Endothelial cell of umbilical vein (primary cell): ENCODE results near the gene ZPBP2. TPM values are rescaled to one million over a fixed set of nuclear protein-coding genes. Genes with fewer than 3 reads are reported as not detected.

ENCODE experiments used
- BruUV-seq: library from RNA; stranded (reverse); fragments of 400-500 nt; replicated peaks from 2 replicates; lab custom pipeline; 2021; lab: Mats Ljungman, UMichigan
- CTCF ChIA-PET: fragments of 300-600, 350-600 bp; sonication (Branson Sonifier 250); formaldehyde crosslinking; loops from one replicate; lab custom pipeline; 2021; ENCODE audit warnings: antibody characterized with exemption, inconsistent platforms; lab: Charles Lee
- POLR2A ChIA-PET: fragments of 300-600, 350-600 bp; sonication (Branson Sonifier 250); formaldehyde crosslinking; loops from one replicate; lab custom pipeline; 2021; ENCODE audit warnings: antibody characterized with exemption, inconsistent platforms; lab: Charles Lee
- DNase-seq: peaks from one replicate; pipeline ENCODE4 v3.0.0-alpha.2; 2011; ENCODE audit warnings: low read depth, low spot score
- FAIRE-seq: peaks from 2 replicates; lab custom pipeline; 2011; peaks lifted over from hg19 to GRCh38; lab: Jason Lieb, UNC
- H2AFZ ChIP-seq: 2 replicates; pipeline ENCODE4 v1.6.0; 2012; ENCODE audit warnings: low read depth, low read length, control low read depth, inconsistent platforms
- H3K27ac ChIP-seq: 2 replicates; pipeline ENCODE4 v1.5.1; 2011; ENCODE audit warnings: low read depth, mild to moderate bottlenecking, control low read depth, low read length, moderate library complexity; ENCODE audit not compliant: insufficient read depth
- H3K27me3 ChIP-seq, 2 experiments: 2 replicates each; pipeline versions ENCODE4 v1.6.0 to v1.6.1; 2011; ENCODE audit warnings: low read length in 2 of 2, mixed read lengths in 1 of 2; ENCODE audit not compliant: control insufficient read depth in 2 of 2, insufficient read depth in 2 of 2
- H3K36me3 ChIP-seq, 2 experiments: 2 replicates in 1 of 2; 3 replicates in 1 of 2; pipeline ENCODE4 v1.5.1; 2011; ENCODE audit warnings: low read length in 2 of 2, mild to moderate bottlenecking in 1 of 2, moderate library complexity in 1 of 2; ENCODE audit not compliant: control insufficient read depth in 2 of 2, insufficient read depth in 2 of 2; ENCODE audit errors: extremely low read depth in 1 of 2
- H3K4me1 ChIP-seq: 3 replicates; pipeline ENCODE4 v1.5.1; 2011; ENCODE audit warnings: mild to moderate bottlenecking, low read length; ENCODE audit not compliant: control insufficient read depth, insufficient read depth; ENCODE audit errors: extremely low read depth
- H3K4me2 ChIP-seq: 2 replicates; pipeline ENCODE4 v1.6.1; 2011; ENCODE audit warnings: low read length, control low read depth, mixed read lengths; ENCODE audit not compliant: insufficient read depth
- H3K4me3 ChIP-seq, 3 experiments: fragments of 200-600 bp in 1 of 3; sonication (generic), shearing (Covaris generic) in 1 of 3; replicated peaks in 1 of 3; 2 replicates each; pipeline ENCODE4 v1.5.1; 2011 to 2016; ENCODE audit warnings: control low read depth in 3 of 3, low read length in 3 of 3, mild to moderate bottlenecking in 2 of 3, inconsistent platforms in 1 of 3, low read depth in 1 of 3, moderate library complexity in 1 of 3; ENCODE audit not compliant: insufficient read depth in 1 of 3
- H3K79me2 ChIP-seq: 2 replicates; pipeline ENCODE4 v1.6.0; 2012; ENCODE audit warnings: low read length, inconsistent platforms; ENCODE audit not compliant: control insufficient read depth, insufficient read depth
- H3K9ac ChIP-seq: replicated peaks from 2 replicates; pipeline ENCODE3; 2011; ENCODE audit warnings: low read length, control low read depth; ENCODE audit not compliant: insufficient read depth; ENCODE audit errors: extremely low read depth
- H3K9me1 ChIP-seq: replicated peaks from 3 replicates; pipeline ENCODE4 v1.6.0; 2011; ENCODE audit warnings: mild to moderate bottlenecking, low read length; ENCODE audit not compliant: control insufficient read depth, insufficient read depth; ENCODE audit errors: extremely low read depth
- H3K9me3 ChIP-seq: replicated peaks from 2 replicates; pipeline ENCODE4 v1.5.1; 2012; ENCODE audit warnings: low read length, inconsistent platforms; ENCODE audit not compliant: control insufficient read depth, insufficient read depth
- H4K20me1 ChIP-seq: replicated peaks from 2 replicates; pipeline ENCODE3; 2011; ENCODE audit warnings: mild to moderate bottlenecking, low read length; ENCODE audit not compliant: control insufficient read depth, insufficient read depth; ENCODE audit errors: extremely low read depth
- EZH2 ChIP-seq: IDR thresholded peaks from 2 replicates; pipeline ENCODE4 v1.6.1; 2012; ENCODE audit warnings: borderline replicate concordance, low read depth, mild to moderate bottlenecking, moderate library complexity, low read length, inconsistent platforms; ENCODE audit not compliant: severe bottlenecking
- FOS ChIP-seq: IDR thresholded peaks from 2 replicates; pipeline ENCODE4 v1.6.1; 2011; ENCODE audit warnings: mild to moderate bottlenecking, low read length, moderate library complexity, borderline replicate concordance; ENCODE audit not compliant: insufficient read depth
- GATA2 ChIP-seq: IDR thresholded peaks from 2 replicates; pipeline ENCODE4 v1.7.0; 2011; ENCODE audit warnings: low read depth, mild to moderate bottlenecking, moderate library complexity, mixed read lengths, low read length; ENCODE audit not compliant: insufficient read length, insufficient read depth
- JUN ChIP-seq: IDR thresholded peaks from 2 replicates; pipeline ENCODE4 v1.6.1; 2011; ENCODE audit warnings: borderline replicate concordance, low read depth; ENCODE audit not compliant: insufficient read length, insufficient read depth
- POLR2A ChIP-seq: IDR thresholded peaks from 2 replicates; pipeline ENCODE4 v1.6.1; 2012; ENCODE audit warnings: low read depth, mild to moderate bottlenecking, control low read depth, low read length
- POLR2AphosphoS5 ChIP-seq: IDR thresholded peaks from 2 replicates; pipeline ENCODE4 v1.6.1; 2012; ENCODE audit warnings: low read depth, mild to moderate bottlenecking, control low read depth, low read length, moderate library complexity; ENCODE audit not compliant: insufficient read depth
- dilution Hi-C: fragments of 300-500 bp; cut with MboI; formaldehyde crosslinking; loops from one replicate; pipeline ENCODE4 v1.15.0; 2019; ENCODE audit warnings: low sequenced_read_pairs; ENCODE audit not compliant: extremely low pct_ligation_motif_present
- intact Hi-C: fragments of 100-400 bp; cut with micrococcal nuclease; formaldehyde crosslinking; loops from one replicate; pipeline ENCODE4 v1.10.0; 2022
- polyA plus RNA-seq, 4 experiments: library from polyadenylated mRNA; depleted of rRNA in 3 of 4; stranded (reverse) in 3 of 4; unstranded in 1 of 4; fragments of >200 nt; gene quantifications; 2 replicates each; pipeline versions ENCODE4 v1.2.1 to v1.2.3, GENCODE V29; 2011 to 2012; ENCODE audit warnings: missing spikeins in 1 of 4
- total RNA-seq: library from RNA; stranded (reverse); gene quantifications from 2 replicates; pipeline ENCODE4 v1.2.3, GENCODE V29; 2021
- TF ChIP-seq, protein P1 (sequence below), 2 donors: IDR thresholded peaks; 1 replicate in 1 of 2; 2 replicates in 1 of 2; pipeline ENCODE4 v1.5.1; 2011; ENCODE audit warnings: low read length in 2 of 2, mild to moderate bottlenecking in 2 of 2, moderate library complexity in 2 of 2, control low read depth in 1 of 2, inconsistent platforms in 1 of 2, low read depth in 1 of 2; ENCODE audit not compliant: insufficient read depth in 1 of 2; ENCODE audit errors: extremely low read depth in 1 of 2
- TF ChIP-seq, protein P2 (sequence below): IDR thresholded peaks from 2 replicates; pipeline ENCODE4 v1.6.1; 2011; ENCODE audit not compliant: insufficient read depth, insufficient read length

Gene ZPBP2
- total and polyA plus RNA-seq, 2 donors (not counting 3 experiments of a cell fraction or from before 2014, with no cell fraction given): not detected

DNA sequence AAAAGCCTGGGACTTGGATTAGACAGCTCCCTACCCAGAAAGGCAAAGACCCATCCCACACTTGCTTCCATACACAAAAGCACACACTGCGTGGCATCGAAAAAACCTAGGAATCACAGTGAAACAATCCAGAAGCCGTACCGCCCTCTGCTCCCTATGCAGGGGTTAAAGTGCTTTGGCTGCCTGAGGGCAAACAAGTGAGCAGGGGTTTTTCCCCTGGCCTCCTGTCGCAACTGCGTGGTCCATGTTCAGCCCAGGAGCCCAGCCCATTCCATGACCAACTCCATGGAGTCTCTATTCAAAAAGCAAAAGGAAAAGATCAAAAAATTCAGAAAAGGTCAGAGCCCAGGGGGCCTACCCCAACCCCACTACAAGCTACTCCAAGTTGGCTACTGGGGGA is 54.0 kb downstream of the ZPBP2 start:
- H3K27me3 ChIP-seq: no peaks in the 10 kb centered on the region
- DNase-seq (no peak), FAIRE-seq (no peak)
- peaks cover 15% of the 10 kb centered on the region for H3K4me1 ChIP-seq
- TF ChIP-seq POLR2A (no peak), EZH2 (no peak), FOS (no peak), GATA2 (no peak), POLR2AphosphoS5 (no peak), JUN (no peak)
- TF ChIP-seq, protein P1, sequence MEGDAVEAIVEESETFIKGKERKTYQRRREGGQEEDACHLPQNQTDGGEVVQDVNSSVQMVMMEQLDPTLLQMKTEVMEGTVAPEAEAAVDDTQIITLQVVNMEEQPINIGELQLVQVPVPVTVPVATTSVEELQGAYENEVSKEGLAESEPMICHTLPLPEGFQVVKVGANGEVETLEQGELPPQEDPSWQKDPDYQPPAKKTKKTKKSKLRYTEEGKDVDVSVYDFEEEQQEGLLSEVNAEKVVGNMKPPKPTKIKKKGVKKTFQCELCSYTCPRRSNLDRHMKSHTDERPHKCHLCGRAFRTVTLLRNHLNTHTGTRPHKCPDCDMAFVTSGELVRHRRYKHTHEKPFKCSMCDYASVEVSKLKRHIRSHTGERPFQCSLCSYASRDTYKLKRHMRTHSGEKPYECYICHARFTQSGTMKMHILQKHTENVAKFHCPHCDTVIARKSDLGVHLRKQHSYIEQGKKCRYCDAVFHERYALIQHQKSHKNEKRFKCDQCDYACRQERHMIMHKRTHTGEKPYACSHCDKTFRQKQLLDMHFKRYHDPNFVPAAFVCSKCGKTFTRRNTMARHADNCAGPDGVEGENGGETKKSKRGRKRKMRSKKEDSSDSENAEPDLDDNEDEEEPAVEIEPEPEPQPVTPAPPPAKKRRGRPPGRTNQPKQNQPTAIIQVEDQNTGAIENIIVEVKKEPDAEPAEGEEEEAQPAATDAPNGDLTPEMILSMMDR (IDR thresholded peaks at IDR 0.05; ENCODE audit: extremely low read depth in 1 of 2, insufficient read depth in 1 of 2, low read depth in 1 of 2, low read length in 2 of 2): no peak
- TF ChIP-seq, protein P2, sequence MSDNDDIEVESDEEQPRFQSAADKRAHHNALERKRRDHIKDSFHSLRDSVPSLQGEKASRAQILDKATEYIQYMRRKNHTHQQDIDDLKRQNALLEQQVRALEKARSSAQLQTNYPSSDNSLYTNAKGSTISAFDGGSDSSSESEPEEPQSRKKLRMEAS: no peak
- H4K20me1 ChIP-seq: no peaks in the 10 kb centered on the region
- H3K27ac ChIP-seq: no peak overlapping the region
- ChIA-PET POLR2A (no interaction called here), CTCF (interaction anchor here (1.3 kb wide), 1 partner anchor 300 kb away, joined by 4 read pairs; no protein-coding TSS in a partner anchor)
- H3K9me3 ChIP-seq: no peaks in the 10 kb centered on the region
- no peak overlapping the region for H3K4me3 ChIP-seq
- H3K9ac ChIP-seq: no peak overlapping the region
- no TSS peak for BruUV-seq
- intact Hi-C loops: no loop called here
- peaks cover 23% of the 10 kb centered on the region for H3K79me2 ChIP-seq
- dilution Hi-C loops: no loop called here
- H2AFZ ChIP-seq: no peak overlapping the region
- no peaks in the 10 kb centered on the region for H3K9me1 ChIP-seq
- H3K4me2 ChIP-seq: no peak overlapping the region
- peaks cover 5 to 32% of the 10 kb centered on the region in 2 experiments for H3K36me3 ChIP-seq
